Fibroblast of mammary gland (primary cell): ENCODE data around the gene C1QTNF5.

Source experiments
- DNase-seq: peaks from one replicate; pipeline ENCODE4 v3.0.0-alpha.2; 2010; ENCODE audit warnings: low read depth
- H3K4me3 ChIP-seq: 2 replicates; pipeline ENCODE4 v1.5.1; 2011; ENCODE audit warnings: low read depth, mild to moderate bottlenecking, low read length, moderate library complexity; ENCODE audit not compliant: control insufficient read depth
- CTCF ChIP-seq: conservative IDR thresholded peaks from 2 replicates; pipeline ENCODE4 v1.5.1; 2011; ENCODE audit warnings: low read depth, low read length, inconsistent platforms; ENCODE audit not compliant: control insufficient read depth, insufficient read depth

The C1QTNF5 gene

GRCh38 chr11:119330237-119330636 is 10.4 kb downstream of the C1QTNF5 start:
- no peak for DNase-seq
- H3K4me3 ChIP-seq, result no peak overlapping the region
- no peak for TF ChIP-seq CTCF

- H3K4me3 ChIP-seq, result no peak overlapping the region
- DNase-seq, result no peak
- TF ChIP-seq CTCF, result no peak
Measured at GRCh38 chr11:119329320-119329719, 11.4 kb downstream of the C1QTNF5 start.

GRCh38 chr11:119324189-119324588 is 16.5 kb downstream of the C1QTNF5 start:
- H3K4me3 ChIP-seq, result no peak overlapping the region
- no peak for DNase-seq
- no peak for TF ChIP-seq CTCF

- peak; percentile 83 for TF ChIP-seq CTCF
- no peak overlapping the region for H3K4me3 ChIP-seq
- peak; percentile 70 for DNase-seq
Measured at GRCh38 chr11:119323532-119324033, 17.1 kb downstream of the C1QTNF5 start.

- TF ChIP-seq CTCF, result no peak
- H3K4me3 ChIP-seq, result no peak overlapping the region
- DNase-seq, result no peak
Measured at GRCh38 chr11:119322921-119323531, 17.7 kb downstream of the C1QTNF5 start.

- no peak for DNase-seq
- no peak for TF ChIP-seq CTCF
- H3K4me3 ChIP-seq, result no peak overlapping the region
Measured at GRCh38 chr11:119322360-119322739, 18.3 kb downstream of the C1QTNF5 start.
